Measurements from ENCODE around the gene NFE2L2.
"Not testable (repeated sequence)": the region's sequence is repeated elsewhere in the genome, so short reads cannot be mapped to it uniquely, and the experiment has no call there.

NFE2L2 gene

DNA sequence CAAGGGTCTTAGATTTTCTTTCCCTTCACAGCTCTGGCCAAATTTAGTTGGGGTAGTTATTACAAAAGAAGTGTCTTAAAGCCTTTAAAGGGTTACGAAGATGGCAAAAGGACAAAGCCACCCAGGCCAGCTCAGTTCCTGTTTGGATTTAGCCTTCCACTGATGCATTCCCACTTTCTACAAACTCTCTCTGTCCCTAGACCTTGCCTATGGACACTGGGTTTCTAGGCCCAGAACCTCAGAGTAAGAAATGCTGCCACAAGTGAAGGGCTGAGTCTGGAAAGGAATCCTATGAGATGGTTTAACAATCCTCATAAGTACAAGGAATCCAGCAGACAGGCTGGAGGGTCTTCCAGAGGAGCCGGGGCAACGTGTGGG, 13.4 kb downstream of the NFE2L2 start:
- Histone ChIP-seq H3K4me1 (no peaks in the 10 kb centered on the region), H3K27me3 (no peaks in the 10 kb centered on the region), H3K9me3 (no peaks in the 10 kb centered on the region), H3K36me3 (no peaks in the 10 kb centered on the region), H3K4me3 (ENCODE audit: low read depth, low read length) (no peak overlapping the region)
- TF ChIP-seq, protein P1, sequence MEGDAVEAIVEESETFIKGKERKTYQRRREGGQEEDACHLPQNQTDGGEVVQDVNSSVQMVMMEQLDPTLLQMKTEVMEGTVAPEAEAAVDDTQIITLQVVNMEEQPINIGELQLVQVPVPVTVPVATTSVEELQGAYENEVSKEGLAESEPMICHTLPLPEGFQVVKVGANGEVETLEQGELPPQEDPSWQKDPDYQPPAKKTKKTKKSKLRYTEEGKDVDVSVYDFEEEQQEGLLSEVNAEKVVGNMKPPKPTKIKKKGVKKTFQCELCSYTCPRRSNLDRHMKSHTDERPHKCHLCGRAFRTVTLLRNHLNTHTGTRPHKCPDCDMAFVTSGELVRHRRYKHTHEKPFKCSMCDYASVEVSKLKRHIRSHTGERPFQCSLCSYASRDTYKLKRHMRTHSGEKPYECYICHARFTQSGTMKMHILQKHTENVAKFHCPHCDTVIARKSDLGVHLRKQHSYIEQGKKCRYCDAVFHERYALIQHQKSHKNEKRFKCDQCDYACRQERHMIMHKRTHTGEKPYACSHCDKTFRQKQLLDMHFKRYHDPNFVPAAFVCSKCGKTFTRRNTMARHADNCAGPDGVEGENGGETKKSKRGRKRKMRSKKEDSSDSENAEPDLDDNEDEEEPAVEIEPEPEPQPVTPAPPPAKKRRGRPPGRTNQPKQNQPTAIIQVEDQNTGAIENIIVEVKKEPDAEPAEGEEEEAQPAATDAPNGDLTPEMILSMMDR (IDR thresholded peaks at IDR 0.05; ENCODE audit: low read depth, low read length), result no peak
- DNase-seq, result no peak

DNA sequence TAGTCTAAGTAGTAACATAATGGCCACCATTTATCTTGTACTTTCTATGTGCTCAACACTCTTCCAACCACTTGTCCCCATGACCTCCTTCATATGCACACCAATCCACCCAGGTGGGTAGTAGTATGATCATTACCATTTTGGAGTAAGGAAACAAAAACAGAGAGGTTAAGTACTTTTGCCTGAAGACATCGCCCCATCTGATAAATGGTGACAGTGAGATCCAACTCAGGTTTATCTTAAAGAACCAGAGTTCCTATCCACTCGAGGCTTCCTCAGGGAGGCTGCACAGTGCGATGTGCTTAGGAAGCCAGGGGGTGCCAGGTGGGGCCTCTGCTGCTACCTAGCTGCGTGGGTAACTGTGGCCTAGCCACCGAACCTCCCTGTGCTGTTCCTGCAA, 14.1 kb downstream of the NFE2L2 start:
- no peak for DNase-seq
- no peak overlapping the region for H3K4me3 ChIP-seq (ENCODE audit: low read depth, low read length)
- H3K36me3 ChIP-seq, result no peaks in the 10 kb centered on the region
- no peaks in the 10 kb centered on the region for H3K4me1 ChIP-seq
- H3K9me3 ChIP-seq, result no peaks in the 10 kb centered on the region
- TF ChIP-seq, protein P1 (IDR thresholded peaks at IDR 0.05; ENCODE audit: low read depth, low read length), result no peak
- no peaks in the 10 kb centered on the region for H3K27me3 ChIP-seq

DNA sequence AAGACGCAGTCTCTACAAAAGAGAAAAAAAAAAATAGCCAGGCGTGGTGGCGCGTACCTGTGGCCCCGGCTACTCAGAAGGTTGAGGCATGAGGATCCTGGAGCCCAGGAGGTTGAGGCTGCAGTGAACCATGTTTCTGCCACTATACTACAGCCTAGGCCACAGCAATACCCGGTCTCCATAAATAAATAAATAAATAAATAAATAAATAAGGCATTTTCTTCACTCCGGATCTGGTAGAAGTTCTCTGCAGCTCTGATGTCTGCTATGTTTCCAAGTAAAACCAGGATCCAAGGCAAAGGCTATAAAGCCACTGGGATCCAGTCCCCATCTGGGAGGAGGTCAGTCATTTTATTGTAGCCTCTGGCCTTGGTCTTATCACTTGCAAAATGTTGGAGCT, 15.5 kb downstream of the NFE2L2 start:
- no peaks in the 10 kb centered on the region for H3K9me3 ChIP-seq

DNA sequence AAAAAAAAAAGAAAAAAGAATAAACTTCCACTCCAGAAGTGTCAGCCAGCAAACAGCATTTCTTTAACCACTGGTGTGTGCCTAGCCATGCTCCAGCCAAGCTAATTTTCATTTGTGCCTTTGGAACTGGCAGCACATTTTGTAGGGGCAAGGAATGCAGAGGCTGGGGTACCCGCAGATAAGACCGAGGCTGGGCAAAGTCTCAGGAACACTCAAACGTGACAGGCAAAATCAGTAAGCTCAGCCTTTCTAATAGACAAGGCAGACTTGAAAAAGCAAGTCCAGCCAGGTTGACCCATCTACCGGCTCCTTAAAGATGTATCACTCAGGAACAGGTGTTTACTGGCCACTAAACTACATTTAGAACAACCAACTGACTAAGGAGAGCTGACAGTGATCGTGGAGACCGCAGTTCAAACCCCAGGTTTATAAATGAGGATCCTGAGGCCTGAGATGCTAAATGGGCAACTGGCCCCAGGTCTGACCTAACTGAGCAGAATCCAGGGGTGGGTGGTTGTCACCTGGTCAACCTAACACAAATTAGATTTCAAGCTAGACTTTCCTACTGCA, 16.7 kb downstream of the NFE2L2 start:
- TF ChIP-seq, protein P1 (IDR thresholded peaks at IDR 0.05; ENCODE audit: low read depth, low read length), result no peak
- H3K4me1 ChIP-seq, result no peaks in the 10 kb centered on the region

More for the DNA sequence above, 15.5 kb downstream of the NFE2L2 start:
- Histone ChIP-seq H3K4me3 (ENCODE audit: low read depth, low read length) (no peak overlapping the region), H3K4me1 (no peaks in the 10 kb centered on the region), H3K36me3 (no peaks in the 10 kb centered on the region), H3K27me3 (no peaks in the 10 kb centered on the region)
- TF ChIP-seq, protein P1 (IDR thresholded peaks at IDR 0.05; ENCODE audit: low read depth, low read length), result no peak
- DNase-seq, result no peak

DNA sequence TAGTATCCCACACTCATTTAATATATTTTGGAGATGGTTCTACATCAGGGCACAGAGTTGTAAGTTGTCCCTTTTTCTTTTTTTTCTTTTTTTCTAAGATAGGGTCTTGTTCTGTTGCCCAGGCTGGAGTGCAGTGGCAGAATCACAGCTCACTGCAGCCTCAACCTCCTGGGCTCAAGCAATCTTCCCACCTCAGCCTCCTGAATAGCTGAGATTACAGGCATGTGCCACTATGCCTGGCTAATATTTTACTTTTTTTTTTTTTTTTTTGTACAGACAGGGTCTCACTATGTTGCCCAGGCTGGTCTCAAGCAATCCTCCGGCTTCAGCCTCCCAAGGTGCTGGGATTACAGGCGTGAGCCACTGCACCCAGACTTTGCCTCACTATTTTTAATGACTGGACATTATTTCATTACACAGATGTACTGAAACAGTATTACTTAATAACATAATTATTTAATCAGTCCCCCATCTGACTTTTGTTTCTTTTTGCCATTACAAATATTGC, 17.9 kb downstream of the NFE2L2 start:
- not testable (repeated sequence) for H3K36me3 ChIP-seq; H3K4me3 ChIP-seq (ENCODE audit: low read depth, low read length); DNase-seq; H3K4me1 ChIP-seq; H3K9me3 ChIP-seq; H3K27me3 ChIP-seq

More for the DNA sequence above, 16.7 kb downstream of the NFE2L2 start:
- no peak overlapping the region for H3K4me3 ChIP-seq (ENCODE audit: low read depth, low read length)
- no peaks in the 10 kb centered on the region for H3K27me3 ChIP-seq
- no peaks in the 10 kb centered on the region for H3K36me3 ChIP-seq
- no peaks in the 10 kb centered on the region for H3K9me3 ChIP-seq
- DNase-seq, result no peak

DNA sequence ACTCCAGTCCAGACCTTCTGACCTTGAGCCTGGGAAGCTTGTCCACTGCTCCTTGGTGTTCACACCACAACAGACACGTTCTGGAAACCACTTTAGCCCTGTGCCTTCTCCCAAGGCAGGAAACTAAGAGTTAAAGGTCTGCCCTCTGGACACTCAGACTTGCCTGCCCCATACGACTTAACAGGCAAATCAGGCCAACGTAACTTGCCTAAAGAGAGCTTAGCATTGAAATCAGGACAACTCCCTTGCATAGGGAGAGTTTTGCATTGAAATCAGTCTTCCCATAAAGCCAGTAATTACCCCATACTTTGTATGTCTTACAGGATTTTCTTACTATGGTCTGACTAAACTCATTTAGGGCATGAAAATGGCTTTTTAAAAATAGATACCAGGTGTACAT, 18.5 kb downstream of the NFE2L2 start:
- no peaks in the 10 kb centered on the region for H3K36me3 ChIP-seq
- TF ChIP-seq, protein P1 (IDR thresholded peaks at IDR 0.05; ENCODE audit: low read depth, low read length), result no peak
- no peak overlapping the region for H3K4me3 ChIP-seq (ENCODE audit: low read depth, low read length)
- peaks cover 4% of the 10 kb centered on the region for H3K4me1 ChIP-seq
- no peak for DNase-seq
- H3K27me3 ChIP-seq, result no peaks in the 10 kb centered on the region
- H3K9me3 ChIP-seq, result no peaks in the 10 kb centered on the region
